B cell (primary cell): ENCODE data around the gene GLOD5. TPM values are rescaled to one million over a fixed set of nuclear protein-coding genes. Genes with fewer than 3 reads are reported as not detected.

Experiments used
- ATAC-seq: fragments of 200-7000 bp; cut with Tn5 transposase; one replicate; pipeline ENCODE4 v1.10.0; 2021; ENCODE audit warnings: low read depth, mild to moderate bottlenecking, moderate number of reproducible peaks, moderate library complexity
- CTCF ChIA-PET: fragments of 350-600 bp; sonication (Branson Sonifier 250); formaldehyde crosslinking; loops from one replicate; lab custom pipeline; 2021; ENCODE audit warnings: antibody characterized with exemption, inconsistent platforms; lab: Charles Lee
- POLR2A ChIA-PET: fragments of 350-600 bp; sonication (Branson Sonifier 250); formaldehyde crosslinking; loops from one replicate; lab custom pipeline; 2021; ENCODE audit warnings: antibody characterized with exemption; lab: Charles Lee
- DNase-seq: peaks from one replicate; pipeline ENCODE4 v3.0.0; 2013
- H2AFZ ChIP-seq: 2 replicates; pipeline ENCODE4 v1.6.1; 2012; ENCODE audit warnings: mild to moderate bottlenecking, low read depth, low read length; ENCODE audit not compliant: insufficient read depth, poor library complexity, severe bottlenecking
- H3K27ac ChIP-seq, 2 donors: 1 replicate in 1 of 2; 2 replicates in 1 of 2; pipeline ENCODE4 v1.5.1; 2012 to 2013; ENCODE audit warnings: low read length in 2 of 2, mild to moderate bottlenecking in 2 of 2, moderate library complexity in 1 of 2
- H3K27me3 ChIP-seq, 4 experiments: fragments of 200-600 bp in 1 of 4; sonication (generic) in 1 of 4; replicated peaks in 1 of 4; 1 replicate in 2 of 4; 2 replicates in 2 of 4; pipeline versions ENCODE4 v1.6.1 to v1.7.0; 2013 to 2016; ENCODE audit warnings: low read length in 3 of 4, mild to moderate bottlenecking in 2 of 4, mixed read lengths in 1 of 4, moderate library complexity in 1 of 4; ENCODE audit not compliant: insufficient read depth in 4 of 4, control insufficient read depth in 3 of 4; ENCODE audit errors: control extremely low read depth in 1 of 4
- H3K36me3 ChIP-seq, 2 experiments: replicated peaks in 1 of 2; 1 replicate in 1 of 2; 2 replicates in 1 of 2; pipeline versions ENCODE4 v1.6.1 to v1.7.1; 2013; ENCODE audit warnings: low read length in 1 of 2; ENCODE audit not compliant: insufficient read depth in 2 of 2, control insufficient read depth in 1 of 2; ENCODE audit errors: control extremely low read depth in 1 of 2, extremely low read depth in 1 of 2
- H3K4me1 ChIP-seq, 2 donors: fragments of 200-600 bp in 1 of 2; sonication (generic) in 1 of 2; 1 replicate in 1 of 2; 2 replicates in 1 of 2; pipeline versions ENCODE4 v1.5.1 to v1.6.1; 2013 to 2017; ENCODE audit warnings: low read length in 2 of 2; ENCODE audit not compliant: control insufficient read depth in 2 of 2, insufficient read depth in 2 of 2
- H3K4me2 ChIP-seq: replicated peaks from 2 replicates; pipeline ENCODE3; 2012; ENCODE audit warnings: mild to moderate bottlenecking, low read depth, low read length; ENCODE audit not compliant: poor library complexity, severe bottlenecking
- H3K4me3 ChIP-seq, 5 experiments: fragments of 200-600 bp in 1 of 5; sonication (generic) in 1 of 5; 1 replicate in 3 of 5; 2 replicates in 2 of 5; pipeline versions ENCODE4 v1.5.1 to v1.7.0; 2011 to 2016; ENCODE audit warnings: low read length in 4 of 5, mild to moderate bottlenecking in 4 of 5, low read depth in 2 of 5, control low read depth in 1 of 5, moderate library complexity in 1 of 5; ENCODE audit not compliant: insufficient read depth in 1 of 5; ENCODE audit errors: control extremely low read depth in 1 of 5, extremely low read depth in 1 of 5
- H3K79me2 ChIP-seq: fragments of 200-600 bp; sonication (generic); one replicate; pipeline ENCODE4 v1.6.0; 2016; ENCODE audit warnings: low read length; ENCODE audit not compliant: control insufficient read depth, insufficient read depth
- H3K9ac ChIP-seq: fragments of 200-600 bp; sonication (generic); 2 replicates; pipeline ENCODE4 v1.6.1; 2017; ENCODE audit warnings: mild to moderate bottlenecking, low read length, moderate library complexity
- H3K9me3 ChIP-seq, 3 donors: one replicate each; pipeline versions ENCODE4 v1.6.1 to v1.7.1; 2013; ENCODE audit warnings: low read length in 2 of 3; ENCODE audit not compliant: control insufficient read depth in 2 of 3, insufficient read depth in 1 of 3; ENCODE audit errors: control extremely low read depth in 1 of 3
- H4K20me1 ChIP-seq: 2 replicates; pipeline ENCODE4 v1.6.0; 2012; ENCODE audit warnings: mild to moderate bottlenecking, low read length; ENCODE audit not compliant: insufficient read depth, control insufficient read depth, poor library complexity, severe bottlenecking
- H3K27ac Mint-ChIP-seq: one replicate; pipeline ENCODE4 v1.8.0; 2021; ENCODE audit warnings: mixed read lengths
- H3K27me3 Mint-ChIP-seq: one replicate; pipeline ENCODE4 v1.8.0; 2021; ENCODE audit warnings: mixed read lengths
- H3K4me1 Mint-ChIP-seq: one replicate; pipeline ENCODE4 v1.8.0; 2021; ENCODE audit warnings: mixed read lengths
- H3K4me3 Mint-ChIP-seq: one replicate; pipeline ENCODE4 v1.8.0; 2021; ENCODE audit warnings: mixed read lengths
- H3K9me3 Mint-ChIP-seq: one replicate; pipeline ENCODE4 v1.8.0; 2022; ENCODE audit warnings: mixed read lengths; ENCODE audit not compliant: insufficient read depth
- CTCF ChIP-seq: fragments of 200-600 bp; IDR thresholded peaks from one replicate; pipeline ENCODE4 v1.8.0; 2022; ENCODE audit warnings: antibody characterized with exemption, mild to moderate bottlenecking
- EZH2 ChIP-seq: IDR thresholded peaks from 2 replicates; pipeline ENCODE4 v1.6.1; 2012; ENCODE audit warnings: borderline replicate concordance, low read depth, mild to moderate bottlenecking, moderate library complexity, low read length; ENCODE audit not compliant: insufficient read depth, poor library complexity, severe bottlenecking
- WGBS: methylation state at CpG from one replicate; pipeline ENCODE4 v1.1.5; 2013; ENCODE audit warnings: missing lambda C conversion rate; ENCODE audit not compliant: insufficient coverage; 5-methylcytosine and 5-hydroxymethylcytosine counted together
- intact Hi-C: fragments of 100-400 bp; cut with micrococcal nuclease; formaldehyde crosslinking; loops from one replicate; pipeline ENCODE4 v1.10.0; 2022
- polyA plus RNA-seq: library from polyadenylated mRNA; depleted of rRNA; stranded (reverse); fragments of >200 nt; gene quantifications from 2 replicates; pipeline ENCODE4 v1.2.3, GENCODE V29; 2012
- total RNA-seq, 2 donors: library from RNA; stranded (reverse); fragments of 120-200 nt in 1 of 2; gene quantifications; 1 replicate in 1 of 2; 2 replicates in 1 of 2; pipeline versions ENCODE4 v1.2.3 to v1.2.4, GENCODE V29; 2013 to 2022

Gene GLOD5
- total and polyA plus RNA-seq, 2 donors (not counting 1 experiment from before 2014, with no cell fraction given), result not detected

GRCh38 chrX:48789366-48790220 is 28.0 kb downstream of the GLOD5 start:
- intact Hi-C loops, result no loop called here

More at GRCh38 chrX:48789366-48790220, 28.0 kb downstream of the GLOD5 start:
- no peaks in the 10 kb centered on the region for H3K79me2 ChIP-seq
- H3K4me3 ChIP-seq, result no peak overlapping the region
- H3K27ac ChIP-seq, result no peak overlapping the region
- 23% methylated on average over 3 of the region's 7 CpGs for WGBS
- H3K27me3 ChIP-seq, result no peaks in the 10 kb centered on the region
- no peaks in the 10 kb centered on the region for H3K9me3 ChIP-seq
- no peak overlapping the region for H3K9ac ChIP-seq
- Mint-ChIP-seq H3K4me3 (no peak overlapping the region), H3K9me3 (no peaks in the 10 kb centered on the region), H3K27ac (no peak overlapping the region), H3K4me1 (no peaks in the 10 kb centered on the region), H3K27me3 (peaks cover 12% of the 10 kb centered on the region)
- H3K4me1 ChIP-seq, result no peaks in the 10 kb centered on the region
- ATAC-seq (no peak), DNase-seq (no peak)
- H3K4me2 ChIP-seq, result no peak overlapping the region
- CTCF ChIA-PET, result no interaction called here
- H3K36me3 ChIP-seq, result no peaks in the 10 kb centered on the region
- H2AFZ ChIP-seq, result no peak overlapping the region
- TF ChIP-seq EZH2 (no peak), CTCF (no peak)
- POLR2A ChIA-PET, result no interaction called here
- H4K20me1 ChIP-seq, result no peaks in the 10 kb centered on the region
